Measurements from ENCODE around the gene ZNF524. TPM values are rescaled to one million over a fixed set of nuclear protein-coding genes. Genes with fewer than 3 reads are reported as not detected.
A peak's percentile ranks its signal among the peaks of the same experiment; 100 is the strongest.

The ZNF524 gene
- total and polyA plus RNA-seq, 9 of the 15 experiments (the other 6 are each of a cell fraction or from before 2014, with no cell fraction given) = 0.08 to 15.6 (median 2.9) TPM

- no peak for TF ChIP-seq UBTF (IDR thresholded peaks at IDR 0.05; ENCODE audit: borderline replicate concordance in 1 of 2, low read depth in 2 of 2, low read length in 2 of 2)
- TF ChIP-seq POLR2A (conservative IDR thresholded peaks at IDR 0.05) = no peak
- TF ChIP-seq SIX5 (IDR thresholded peaks at IDR 0.05; ENCODE audit: borderline replicate concordance in 1 of 2, insufficient read depth in 1 of 2, low read depth in 1 of 2, low read length in 2 of 2) = peak in 1 of 2 experiments; percentile 53; a peak in 2 of 4 replicates
- TF ChIP-seq MLLT1 (IDR thresholded peaks at IDR 0.05) = peak in 1 of 2 experiments; percentile 90; a peak in 2 of 4 replicates
- TF ChIP-seq KLF1 (tag; IDR thresholded peaks at IDR 0.05) = peak; percentile 95
- TF ChIP-seq RBM22 (IDR thresholded peaks at IDR 0.05; ENCODE audit: low read depth, low read length, poor library complexity, severe bottlenecking) = no peak
- TF ChIP-seq CREB3L1 (IDR thresholded peaks at IDR 0.05; ENCODE audit: borderline replicate concordance, low read depth) = no peak
- TF ChIP-seq TCF7L2 (IDR thresholded peaks at IDR 0.05; ENCODE audit: low read depth, low read length) = no peak
- no peak for TF ChIP-seq ZNF507 (tag; conservative IDR thresholded peaks at IDR 0.05)
- no peak; the same call in 1 of the 2 replicates for TF ChIP-seq RNF219 (CRISPR knock-in tag; IDR thresholded peaks at IDR 0.05)
- 0 out of 2 replicates have a peak, but pooled peaks have one; percentile 24 for TF ChIP-seq GTF2F1 (IDR thresholded peaks at IDR 0.05; ENCODE audit: low read depth, low read length)
- TF ChIP-seq CREB1 (IDR thresholded peaks at IDR 0.05) = no peak
- no peak for TF ChIP-seq CREB1 (CRISPR knock-in tag; IDR thresholded peaks at IDR 0.05)
- TF ChIP-seq YBX1 (IDR thresholded peaks at IDR 0.05) = no peak
- no peak for TF ChIP-seq MCM5 (IDR thresholded peaks at IDR 0.05; ENCODE audit: low read depth)
- no peak for TF ChIP-seq NFATC3 (IDR thresholded peaks at IDR 0.05)
- no peak for TF ChIP-seq PTBP1 (IDR thresholded peaks at IDR 0.05; ENCODE audit: low read depth, low read length)
- TF ChIP-seq E2F1 (CRISPR knock-in tag; IDR thresholded peaks at IDR 0.05) = peak; percentile 93
- no peak for TF ChIP-seq KAT2B (IDR thresholded peaks at IDR 0.05; ENCODE audit: low read depth, low read length)
- TF ChIP-seq ZNF347 (CRISPR knock-in tag; IDR thresholded peaks at IDR 0.05; ENCODE audit: low read depth) = no peak
Measured at GRCh38 chr19:55599842-55600661, at the start of gene ZNF524 (continued).
